ENCODE results near the gene POU4F1.

GRCh38 chr13:78601874-78602560 lies 1.3 kb downstream of the POU4F1 start:
- TF ChIP-seq CTCF (IDR thresholded peaks at IDR 0.05) (no peak), POLR2AphosphoS5 (IDR thresholded peaks at IDR 0.05) (no peak), POLR2A (IDR thresholded peaks at IDR 0.05) (no peak)
